Adrenal gland (tissue), 12 donors: ENCODE results near the gene ZSCAN5B. TPM values are rescaled to one million over a fixed set of nuclear protein-coding genes. Genes with fewer than 3 reads are reported as not detected.

Experiments
- DNase-seq, 7 donors: peaks; one replicate each; pipeline ENCODE4 v3.0.0-alpha.2; 2019 to 2020
- H3K27ac ChIP-seq, 5 donors: fragments of 200-600 bp; sonication (generic) in 4 of 5; 1 replicate in 3 of 5; 2 replicates in 2 of 5; pipeline versions ENCODE4 v1.5.1 to v1.8.0; 2016 to 2020; ENCODE audit warnings: mild to moderate bottlenecking in 1 of 5
- H3K27me3 ChIP-seq: fragments of 200-600 bp; 2 replicates; pipeline ENCODE4 v1.8.0; 2021
- H3K36me3 ChIP-seq, 2 donors: fragments of 200-600 bp; replicated peaks in 1 of 2; 1 replicate in 1 of 2; 2 replicates in 1 of 2; pipeline versions ENCODE4 v1.5.1 to v1.8.0; 2018 to 2022
- H3K4me1 ChIP-seq, 2 donors: fragments of 200-600 bp; replicated peaks in 1 of 2; 1 replicate in 1 of 2; 2 replicates in 1 of 2; pipeline versions ENCODE4 v1.5.1 to v1.8.0; 2018 to 2021
- H3K4me3 ChIP-seq, 4 donors: fragments of 200-600 bp; sonication (generic) in 3 of 4; one replicate each; pipeline ENCODE4 v1.5.1; 2016 to 2018
- H3K9me3 ChIP-seq, 3 donors: fragments of 200-600 bp; sonication (generic) in 1 of 3; replicated peaks in 1 of 3; 1 replicate in 2 of 3; 2 replicates in 1 of 3; pipeline versions ENCODE4 v1.5.1 to v1.8.0; 2016 to 2021
- CTCF ChIP-seq, 6 experiments: fragments of 450-650 bp in 4 of 6; fragments of 200-600 bp in 2 of 6; sonication (generic) in 1 of 6; IDR thresholded peaks; 1 replicate in 5 of 6; 2 replicates in 1 of 6; pipeline versions ENCODE4 v1.5.1 to v1.8.0; 2016 to 2021; ENCODE audit warnings: antibody characterized with exemption in 6 of 6, mild to moderate bottlenecking in 2 of 6, moderate library complexity in 1 of 6
- POLR2A ChIP-seq, 2 donors: fragments of 450-650 bp; IDR thresholded peaks; one replicate each; pipeline ENCODE4 v1.6.1; 2017; ENCODE audit warnings: antibody characterized with exemption in 2 of 2, mild to moderate bottlenecking in 2 of 2, moderate library complexity in 1 of 2
- WGBS, 4 donors: extraction: QIAGEN DNeasy Blood & Tissue Kit in 2 of 4; methylation state at CpG; one replicate each; pipeline versions ENCODE4 v1.1.5 to v1.1.7; 2013 to 2017; 5-methylcytosine and 5-hydroxymethylcytosine counted together
- intact Hi-C, 2 donors: fragments of 100-400 bp; cut with DNase I; formaldehyde crosslinking; loops; one replicate each; pipeline versions ENCODE4 v1.14.1 to v1.15.0; 2022 to 2023
- polyA plus RNA-seq, 3 donors: library from polyadenylated mRNA; stranded (reverse); fragments of 200-250 nt in 2 of 3; fragments of 350-450 nt in 1 of 3; fragmentation: Illumina TruSeq in 1 of 3; extraction: RNeasy Lipid Tissue Mini Kit (QIAGEN cat#74804) in 1 of 3; gene quantifications; one replicate each; pipeline ENCODE4 v1.2.3, GENCODE V29; 2013 to 2014
- total RNA-seq, 9 donors: library from RNA; depleted of rRNA in 4 of 9; stranded (reverse); fragments of >200 nt in 4 of 9; fragments of 120-200 nt in 1 of 9; fragmentation: NEBNext Ultra II Directional in 1 of 9; extraction: Animal tissue kit (Norgen Biotek cat#: 25700) in 1 of 9; gene quantifications; one replicate each; pipeline versions ENCODE4 v1.1.0 to v1.2.4, GENCODE V29; 2013 to 2023
- donor health status: healthy with polysubstance abuse.
- donor health status: Bipolar disorder and iron deficiency.
- donor health status: DM: yes; HTN: yes; CAD: no.
- donor health status: DM: no; HTN: no; CAD: no.
- donor health status: DM: no; HTN: no; CAD: no.
- donor health status: DM: yes; HTN: yes; CAD: no.

The ZSCAN5B gene
- total and polyA plus RNA-seq, 12 donors = 0.09 to 0.19 (median 0.12) TPM; not detected in 8

GRCh38 chr19:56174086-56174485 lies 23.5 kb downstream of the ZSCAN5B start:
- 18 to 28% (median 21%) methylated on average over 9 of the region's 9 CpGs for WGBS, 4 donors
- H3K9me3 ChIP-seq = no peaks in the 10 kb centered on the region
- H3K27ac ChIP-seq = no peak overlapping the region
- no peaks in the 10 kb centered on the region for H3K27me3 ChIP-seq
- no peak for DNase-seq
- TF ChIP-seq CTCF (IDR thresholded peaks at IDR 0.05) = no peak
- no peak for TF ChIP-seq POLR2A (IDR thresholded peaks at IDR 0.05)
- H3K4me3 ChIP-seq = no peak overlapping the region
- no peaks in the 10 kb centered on the region for H3K36me3 ChIP-seq
- peaks cover 0 to 4% of the 10 kb centered on the region in 2 donors for H3K4me1 ChIP-seq
- intact Hi-C loops = loop anchor here (5.0 kb wide), 2 partner anchors 87 to 97 kb away; no protein-coding TSS in a partner anchor

DNA sequence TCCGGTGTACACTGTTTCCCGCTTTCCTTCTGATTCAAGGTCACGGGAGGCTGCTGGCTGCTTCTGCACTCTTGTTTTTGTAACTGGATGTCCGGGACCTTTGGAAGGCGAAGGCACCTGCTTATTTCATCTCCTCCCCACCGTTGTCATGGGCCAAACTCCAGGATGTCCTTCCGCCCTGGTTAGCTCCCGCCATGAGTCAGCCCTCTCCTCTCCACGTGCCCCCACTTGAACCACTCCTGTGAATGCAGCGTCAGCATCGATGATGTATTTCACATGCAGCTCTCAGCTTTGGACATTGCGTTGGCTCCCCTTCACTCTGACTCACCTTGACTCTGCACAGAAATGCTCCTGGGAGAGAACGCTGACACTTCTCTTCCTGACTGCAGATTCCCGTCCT lies 27.3 kb downstream of the ZSCAN5B start:
- Histone ChIP-seq H3K4me1 (peaks cover 0 to 4% of the 10 kb centered on the region in 2 donors), H3K36me3 (no peaks in the 10 kb centered on the region), H3K9me3 (no peaks in the 10 kb centered on the region), H3K27ac (peak overlapping the region in 1 of 5 donors; percentile 30), H3K4me3 (no peak overlapping the region), H3K27me3 (no peaks in the 10 kb centered on the region)
- TF ChIP-seq CTCF (IDR thresholded peaks at IDR 0.05) (no peak), POLR2A (IDR thresholded peaks at IDR 0.05) (no peak)
- peak; percentile 73 to 94 (median 86) for DNase-seq
- WGBS, 4 donors = 30 to 41% (median 37%) methylated on average over 14 of the region's 14 CpGs
- intact Hi-C loops = loop anchor here (5.0 kb wide), 2 partner anchors 83 to 93 kb away; no protein-coding TSS in a partner anchor

- no peak for DNase-seq
- WGBS, 4 donors = 41 to 46% (median 41%) methylated on average over 7 of the region's 7 CpGs
- H3K4me1 ChIP-seq = peaks cover 0 to 4% of the 10 kb centered on the region in 2 donors
- no peaks in the 10 kb centered on the region for H3K27me3 ChIP-seq
- H3K36me3 ChIP-seq = no peaks in the 10 kb centered on the region
- TF ChIP-seq CTCF (IDR thresholded peaks at IDR 0.05) (no peak), POLR2A (IDR thresholded peaks at IDR 0.05) (no peak)
- no peak overlapping the region for H3K27ac ChIP-seq
- no peaks in the 10 kb centered on the region for H3K9me3 ChIP-seq
- intact Hi-C loops = no loop called here
- H3K4me3 ChIP-seq = no peak overlapping the region
Measured at GRCh38 chr19:56167064-56167578, 30.5 kb downstream of the ZSCAN5B start.

- Histone ChIP-seq H3K4me3 (no peak overlapping the region), H3K4me1 (no peaks in the 10 kb centered on the region), H3K27ac (no peak overlapping the region), H3K27me3 (no peaks in the 10 kb centered on the region), H3K36me3 (peaks cover 0 to 20% of the 10 kb centered on the region in 2 donors), H3K9me3 (no peaks in the 10 kb centered on the region)
- intact Hi-C loops = no loop called here
- TF ChIP-seq CTCF (IDR thresholded peaks at IDR 0.05) = no peak
- no peak for TF ChIP-seq POLR2A (IDR thresholded peaks at IDR 0.05)
- 84 to 100% (median 90%) methylated on average over 5 to 13 of the region's 13 CpGs for WGBS, 4 donors
- no peak for DNase-seq
Measured at GRCh38 chr19:56163097-56163496, 34.5 kb downstream of the ZSCAN5B start.
